MM.1S (cell line): ENCODE results near the gene HYAL1.

ENCODE experiments used
- CTCF ChIP-seq: fragments of 300-600 bp; sonication (generic); IDR thresholded peaks from 2 replicates; pipeline ENCODE4 v1.5.1; 2016; ENCODE audit warnings: antibody characterized with exemption, low read length, mixed read lengths
- EZH2phosphoT487 ChIP-seq: fragments of 300-600 bp; sonication (generic); IDR thresholded peaks from 2 replicates; pipeline ENCODE4 v1.6.1; 2018; ENCODE audit warnings: antibody characterized with exemption, low read length

- TF ChIP-seq CTCF, result no peak
- TF ChIP-seq EZH2phosphoT487, result no peak
These were observed 22.8 kb upstream of the HYAL1 start for GRCh38 chr3:50326182-50326541.
